DMS114 treated with DMSO at 0.1 percent for 48 hours (cell line): ENCODE results near the gene PARP3.
"Not testable (repeated sequence)": the region's sequence is repeated elsewhere in the genome, so short reads cannot be mapped to it uniquely, and the experiment has no call there.

ENCODE experiments used
- DNase-seq: peaks from one replicate; lab custom pipeline; 2025; ENCODE audit not compliant: unreplicated experiment; lab: John Stamatoyannopoulos, UW

PARP3 gene

DNA sequence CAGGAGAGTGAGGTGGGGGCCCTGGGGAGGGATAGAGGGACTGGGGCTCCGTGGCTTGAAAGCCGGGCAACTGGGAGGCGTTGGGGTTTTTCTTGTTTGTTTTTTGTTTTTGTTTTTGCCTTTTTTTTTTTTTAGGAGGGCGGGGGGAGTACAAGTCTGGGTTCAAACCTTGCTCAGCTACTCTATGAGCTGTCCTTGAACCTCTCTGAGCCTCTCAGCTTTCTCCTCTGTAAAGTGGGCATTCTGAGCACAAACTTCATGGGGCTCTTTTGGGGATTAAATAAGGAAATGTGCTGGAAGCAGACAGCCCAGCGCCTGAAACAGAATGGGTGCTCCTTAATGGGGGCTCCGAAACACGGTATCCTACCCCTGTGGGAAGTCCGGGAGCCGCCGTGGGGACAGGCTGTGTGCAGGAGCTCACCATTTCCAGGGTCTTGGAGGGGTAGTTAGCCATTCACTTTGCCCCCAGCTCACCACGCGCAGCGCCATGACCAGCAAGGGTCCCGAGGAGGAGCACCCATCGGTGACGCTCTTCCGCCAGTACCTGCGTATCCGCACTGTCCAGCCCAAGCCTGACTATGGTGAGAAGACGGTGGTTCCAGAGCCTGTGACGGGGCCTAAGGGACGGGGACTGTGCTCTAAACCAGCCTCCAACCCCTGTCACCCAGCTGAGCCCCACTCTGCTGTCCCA is 41.6 kb downstream of the PARP3 start:
- DNase-seq: no peak

DNA sequence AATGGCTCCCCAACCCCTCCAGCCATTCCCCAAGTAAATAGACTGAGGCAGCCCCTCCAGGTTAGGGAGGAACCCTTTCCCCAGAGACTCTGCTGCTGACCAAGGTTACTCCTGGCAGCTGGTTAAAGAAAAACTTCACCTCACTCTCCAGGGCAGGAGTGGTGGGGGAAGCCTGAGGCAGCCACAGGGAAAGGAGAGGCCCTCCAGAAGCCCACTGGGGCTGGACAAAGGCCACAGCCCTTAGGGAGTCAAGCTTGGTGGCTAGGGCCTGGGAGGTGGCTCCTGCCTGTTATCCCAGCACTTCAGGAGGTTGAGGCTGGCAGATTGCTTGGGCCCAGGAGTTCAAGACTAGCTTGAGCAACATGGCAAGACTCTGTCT is 42.1 kb downstream of the PARP3 start:
- DNase-seq: no peak

- no peak for DNase-seq
These were observed 42.9 kb downstream of the PARP3 start for GRCh38 chr3:51985063-51985462.

- DNase-seq: no peak
These were observed 44.1 kb downstream of the PARP3 start for GRCh38 chr3:51986010-51986947.

GRCh38 chr3:51987568-51987967 is 45.4 kb downstream of the PARP3 start:
- DNase-seq: no peak

GRCh38 chr3:51988286-51989146 is 46.4 kb downstream of the PARP3 start:
- no peak for DNase-seq

DNA sequence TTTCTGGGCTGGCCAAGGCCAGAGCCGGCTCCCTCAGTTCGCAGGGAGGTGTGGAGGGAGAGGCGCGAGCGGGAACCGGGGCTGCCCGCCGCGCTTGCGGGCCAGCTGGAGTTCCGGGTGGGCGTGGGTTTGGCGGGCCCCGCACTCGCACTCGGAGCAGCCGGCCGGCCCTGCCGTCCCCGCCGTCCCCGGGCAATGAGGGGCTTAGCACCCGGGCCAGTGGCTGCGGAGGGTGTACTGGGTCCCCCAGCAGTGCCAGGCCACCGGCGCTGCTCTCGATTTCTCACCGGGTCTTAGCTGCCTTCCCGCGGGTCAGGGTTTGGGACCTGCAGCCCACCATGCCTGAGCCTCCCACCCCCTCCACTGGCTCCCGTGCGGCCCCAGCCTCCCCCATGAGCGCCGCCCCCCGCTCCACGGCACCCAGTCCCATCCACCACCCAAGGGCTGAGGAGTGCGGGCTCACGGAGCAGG is 48.4 kb downstream of the PARP3 start:
- not testable (repeated sequence) for DNase-seq

GRCh38 chr3:51992017-51992682 is 50.0 kb downstream of the PARP3 start:
- no peak for DNase-seq

DNA sequence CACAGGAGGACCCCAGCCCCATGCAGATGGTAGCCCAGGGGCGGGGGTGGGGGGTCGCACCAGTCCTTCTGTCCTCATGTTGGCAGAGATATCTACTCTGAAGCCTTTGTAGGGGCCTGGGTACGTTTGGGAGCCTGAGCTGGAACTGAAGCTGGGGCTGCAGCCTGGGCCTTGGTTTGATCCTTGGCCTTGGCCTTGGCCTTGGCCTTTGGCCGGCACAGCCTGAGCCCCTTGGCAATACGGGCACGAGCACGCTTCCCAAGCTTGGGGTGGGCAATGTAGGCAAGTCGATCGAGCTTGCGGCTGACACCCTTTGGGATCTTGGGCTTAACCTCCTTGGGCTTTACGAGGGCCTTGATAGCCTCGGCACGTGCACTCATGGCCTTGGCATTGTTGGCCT is 51.5 kb downstream of the PARP3 start:
- not testable (repeated sequence) for DNase-seq

GRCh38 chr3:51994530-51994929 is 52.4 kb downstream of the PARP3 start:
- no peak for DNase-seq

DNA sequence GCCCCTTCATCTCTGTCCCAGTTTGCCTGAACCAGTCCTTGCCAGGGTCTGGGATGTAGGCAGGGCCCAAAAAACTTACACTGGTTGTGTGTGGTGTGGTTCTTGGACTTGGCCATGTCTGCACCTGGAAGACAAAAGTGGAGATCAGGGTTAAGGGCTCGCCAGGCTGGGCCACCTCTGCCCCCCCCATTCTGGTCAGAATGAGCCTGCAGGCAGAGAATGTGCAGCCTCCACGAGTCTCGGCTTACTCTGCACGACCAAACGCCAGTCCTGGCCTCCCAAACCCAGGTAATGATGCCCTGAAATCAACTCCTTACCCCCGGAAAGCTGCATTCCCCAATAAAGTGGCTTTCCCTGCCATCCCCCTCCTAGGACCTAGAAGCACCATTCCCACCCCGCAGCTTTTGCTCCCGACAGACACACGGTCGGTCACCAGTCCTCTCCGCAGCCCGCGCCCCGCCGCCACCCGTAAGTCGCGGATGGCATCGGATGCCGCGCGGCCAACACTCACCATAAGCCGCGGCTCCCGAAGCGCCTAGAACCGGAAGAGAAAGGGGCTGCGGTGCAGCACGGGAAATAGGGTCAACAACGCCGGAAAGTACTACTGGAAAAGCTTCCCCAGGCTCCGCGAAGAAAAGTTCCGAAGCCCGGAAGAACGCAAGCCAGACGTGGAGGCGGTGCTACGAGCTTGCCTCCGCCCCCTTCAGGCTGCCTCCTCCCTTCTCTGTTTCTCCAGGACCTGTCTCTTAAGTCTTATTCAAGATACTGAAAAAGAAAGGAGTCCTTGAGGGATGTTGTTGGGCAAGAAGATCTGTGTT is 53.4 kb downstream of the PARP3 start, which contains the start of gene RPL29:
TSS of gene RPL29 (minus strand) at position 550 of the 818 bp plus-strand sequence. CDS start at position 116, 434 bp downstream.
- DNase-seq: peak; percentile 94

- DNase-seq: no peak
These were observed 55.0 kb downstream of the PARP3 start for GRCh38 chr3:51997172-51997571.

DNA sequence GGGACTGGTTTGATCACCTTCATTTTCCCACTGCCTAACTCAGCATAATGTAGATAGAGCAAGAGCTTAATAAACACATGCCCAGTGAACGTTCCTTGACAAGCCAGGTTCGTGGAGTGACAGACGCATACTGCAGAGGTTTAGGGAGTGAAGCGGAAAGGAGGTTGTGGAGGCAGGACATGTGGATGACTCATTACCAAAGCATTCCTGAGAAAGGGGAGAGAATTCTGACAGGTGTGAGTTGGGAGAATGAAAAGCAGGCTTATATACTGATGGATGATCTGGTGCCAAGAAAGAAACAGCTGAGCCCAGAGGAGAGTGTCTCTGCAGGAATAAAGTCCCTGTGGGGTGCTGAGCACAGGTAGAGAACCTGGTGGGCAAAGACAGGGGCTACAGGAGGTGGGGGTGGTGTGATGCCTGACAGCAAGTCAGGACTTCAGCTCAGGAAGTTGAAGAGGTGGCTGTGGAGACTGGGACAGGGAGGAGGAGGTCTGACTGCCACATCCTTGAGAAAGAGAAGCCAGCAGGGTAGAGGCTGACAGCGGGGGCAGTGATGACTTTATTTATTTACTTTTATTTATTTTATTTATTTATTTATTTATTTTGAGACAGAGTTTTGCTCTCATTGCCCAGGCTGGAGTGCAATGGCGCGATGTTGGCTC is 55.9 kb downstream of the PARP3 start:
- DNase-seq: no peak
